K562 (cell line): ENCODE measurements around the gene PRR19. TPM values are rescaled to one million over a fixed set of nuclear protein-coding genes. Genes with fewer than 3 reads are reported as not detected.

ENCODE experiments used
- ATAC-seq: fragments of 200-7000 bp; cut with Tn5 transposase; 3 replicates; pipeline ENCODE4 v1.9.1; 2020; ENCODE audit warnings: moderate library complexity
- BruUV-seq: library from RNA; stranded (reverse); fragments of 400-500 nt; replicated peaks from 2 replicates; lab custom pipeline; 2021; lab: Mats Ljungman, UMichigan
- CTCF ChIA-PET: fragments of 300-600 bp; formaldehyde crosslinking; extraction: SDS; loops from one replicate; lab custom pipeline; 2021; ENCODE audit warnings: low intra/inter-chr PET ratio; lab: Yijun Ruan, JAX
- POLR2A ChIA-PET: fragments of 300-600, 350-650 bp; sonication (Branson Sonifier 250); formaldehyde crosslinking; extraction: SDS; loops from one replicate; lab custom pipeline; 2021; ENCODE audit warnings: antibody characterized with exemption, inconsistent platforms; lab: Yijun Ruan, JAX
- DNase-seq, 4 experiments: peaks; one replicate each; pipeline versions ENCODE4 v3.0.0 to v3.0.0-alpha.2; 2011 to 2018; ENCODE audit warnings: low spot score in 3 of 4, mixed read lengths in 3 of 4; ENCODE audit errors: extremely low read depth in 1 of 4
- FAIRE-seq: peaks from 2 replicates; lab custom pipeline; 2011; peaks lifted over from hg19 to GRCh38; lab: Jason Lieb, UNC
- H2AFZ ChIP-seq: 2 replicates; pipeline ENCODE4 v1.6.0; 2011; ENCODE audit warnings: low read depth, low read length, control low read depth, inconsistent platforms
- H3K27ac ChIP-seq: fragments of 200-600 bp; 3 replicates; pipeline ENCODE4 v1.8.0; 2011; ENCODE audit warnings: low read depth, mild to moderate bottlenecking, control low read depth, inconsistent platforms, low read length, moderate library complexity, mixed read lengths; ENCODE audit errors: extremely low read depth
- H3K27me3 ChIP-seq, 2 experiments: fragments of 300-600 bp in 1 of 2; 2 replicates in 1 of 2; 3 replicates in 1 of 2; pipeline versions ENCODE4 v1.6.0 to v1.8.0; 2011; ENCODE audit warnings: inconsistent platforms in 2 of 2, low read length in 2 of 2, mild to moderate bottlenecking in 1 of 2, mixed read lengths in 1 of 2, moderate library complexity in 1 of 2; ENCODE audit not compliant: control insufficient read depth in 2 of 2, insufficient read depth in 2 of 2
- H3K36me3 ChIP-seq: fragments of 300-600 bp; 3 replicates; pipeline ENCODE4 v1.8.0; 2011; ENCODE audit warnings: mild to moderate bottlenecking, low read length, inconsistent platforms; ENCODE audit not compliant: control insufficient read depth, insufficient read depth
- H3K4me1 ChIP-seq, 2 experiments: fragments of 200-600 bp in 1 of 2; replicated peaks in 1 of 2; 2 replicates in 1 of 2; 3 replicates in 1 of 2; pipeline versions ENCODE4 v1.5.1 to v1.8.0; 2011; ENCODE audit warnings: inconsistent platforms in 2 of 2, low read length in 2 of 2, mild to moderate bottlenecking in 1 of 2, mixed read lengths in 1 of 2, moderate library complexity in 1 of 2; ENCODE audit not compliant: control insufficient read depth in 2 of 2, insufficient read depth in 2 of 2
- H3K4me2 ChIP-seq: 2 replicates; pipeline ENCODE4 v1.6.1; 2011; ENCODE audit warnings: low read length, control low read depth, inconsistent platforms, mixed read lengths; ENCODE audit not compliant: insufficient read depth
- H3K4me3 ChIP-seq: fragments of 200-600 bp; sonication (generic), shearing (Covaris generic); 2 replicates; pipeline ENCODE4 v1.5.1; 2016; ENCODE audit warnings: control low read depth, inconsistent platforms
- H3K79me2 ChIP-seq: fragments of 200-600 bp; 3 replicates; pipeline ENCODE4 v1.8.0; 2011; ENCODE audit warnings: low read length, inconsistent platforms; ENCODE audit not compliant: control insufficient read depth, insufficient read depth
- H3K9ac ChIP-seq, 2 experiments: 2 replicates each; pipeline versions ENCODE4 v1.6.0 to v1.6.1; 2011; ENCODE audit warnings: low read depth in 2 of 2, low read length in 2 of 2, control low read depth in 1 of 2, inconsistent platforms in 1 of 2, mild to moderate bottlenecking in 1 of 2, mixed read lengths in 1 of 2; ENCODE audit not compliant: insufficient read depth in 1 of 2
- H3K9me1 ChIP-seq: one replicate; pipeline ENCODE4 v1.6.0; 2011; ENCODE audit warnings: inconsistent platforms, mild to moderate bottlenecking, low read length, moderate library complexity; ENCODE audit not compliant: control insufficient read depth, insufficient read depth
- H3K9me3 ChIP-seq: replicated peaks from 2 replicates; pipeline ENCODE4 v1.5.1; 2011; ENCODE audit warnings: low read depth, low read length, inconsistent platforms; ENCODE audit not compliant: control insufficient read depth, insufficient read depth
- H4K20me1 ChIP-seq: replicated peaks from 2 replicates; pipeline ENCODE4 v1.6.1; 2011; ENCODE audit warnings: low read length, inconsistent platforms, mixed read lengths; ENCODE audit not compliant: control insufficient read depth, insufficient read depth
- BCL6 ChIP-seq: fragments of 250-450 bp; sonication (Bioruptor Pico); IDR thresholded peaks from 2 replicates; pipeline ENCODE4 v1.4.0; 2020
- BRD4 ChIP-seq: fragments of 200-600 bp; sonication (generic); IDR thresholded peaks from 2 replicates; pipeline ENCODE4 v1.6.1; 2017; ENCODE audit warnings: inconsistent platforms
- HMGN3 ChIP-seq: IDR thresholded peaks from 2 replicates; pipeline ENCODE4 v1.6.1; 2011; ENCODE audit warnings: borderline replicate concordance, low read depth, mild to moderate bottlenecking, mixed read lengths, low read length; ENCODE audit not compliant: insufficient read length; ENCODE audit errors: extremely low read depth
- HOXB6 ChIP-seq: fragments of 250-450 bp; sonication (Bioruptor Pico); IDR thresholded peaks from 2 replicates; pipeline ENCODE4 v1.5.1; 2022; ENCODE audit warnings: mild to moderate bottlenecking, borderline replicate concordance
- HSF4 ChIP-seq: fragments of 250-450 bp; sonication (Bioruptor Pico); IDR thresholded peaks from 2 replicates; pipeline ENCODE4 v2.1.2; 2022; ENCODE audit warnings: mild to moderate bottlenecking, moderate library complexity, borderline replicate concordance
- SMC3 ChIP-seq: conservative IDR thresholded peaks from 2 replicates; pipeline ENCODE4 v1.6.1; 2011; ENCODE audit warnings: low read depth, low read length, improper control_type of control experiment; ENCODE audit not compliant: insufficient read depth
- SRSF7 ChIP-seq: fragments of 200-400 bp; formaldehyde crosslinking; optimal IDR thresholded peaks from 2 replicates; pipeline ENCODE3; 2017; ENCODE audit warnings: mild to moderate bottlenecking, low read depth, low read length
- ZBTB7A ChIP-seq: IDR thresholded peaks from 2 replicates; pipeline ENCODE4 v1.6.1; 2011; ENCODE audit warnings: low read depth, mild to moderate bottlenecking, low read length, moderate library complexity, borderline replicate concordance; ENCODE audit not compliant: control insufficient read depth
- ZFX ChIP-seq: sonication (generic); formaldehyde crosslinking; IDR thresholded peaks from 2 replicates; pipeline ENCODE4 v1.8.0; 2022; ENCODE audit warnings: mild to moderate bottlenecking, missing genetic modification reagents, moderate library complexity
- ZNF324 ChIP-seq: fragments of 250-450 bp; sonication (Bioruptor Pico); IDR thresholded peaks from 2 replicates; pipeline ENCODE4 v1.4.0; 2020; ENCODE audit warnings: mild to moderate bottlenecking
- WGBS: fragments of 100-300 bp; shearing (Covaris generic); methylation state at CpG from one replicate; pipeline ENCODE4 v1.1.6; 2016; ENCODE audit warnings: low coverage, mixed read lengths; ENCODE audit not compliant: insufficient coverage; ENCODE audit errors: missing lambda C conversion rate; 5-methylcytosine and 5-hydroxymethylcytosine counted together
- in situ Hi-C: fragments of 300-500 bp; cut with MboI; formaldehyde crosslinking; loops from 4 replicates; pipeline ENCODE4 v1.15.0; 2018; ENCODE audit warnings: inconsistent platforms, mixed read lengths
- intact Hi-C: fragments of 100-400 bp; cut with micrococcal nuclease; formaldehyde crosslinking; loops from 2 replicates; pipeline ENCODE4 v1.14.2; 2022
- polyA plus RNA-seq, 8 experiments: library from polyadenylated mRNA; depleted of rRNA in 4 of 8; stranded (reverse) in 5 of 8; unstranded in 3 of 8; fragments of >200 nt; fragmentation: Nextera tagmentation in 2 of 8; fragmentation: Illumina TruSeq in 1 of 8; extraction: Ambion mirVana in 2 of 8; extraction: Trizol in 1 of 8; gene quantifications; 2 replicates each; pipeline versions ENCODE4 v1.2.1 to v1.2.3, GENCODE V29; 2011 to 2014; ENCODE audit warnings: inconsistent platforms in 1 of 8, missing spikeins in 1 of 8
- total RNA-seq, 7 experiments: library from RNA; depleted of rRNA in 6 of 7; stranded (reverse); fragments of >200 nt in 6 of 7; fragmentation: Illumina TruSeq in 2 of 7; extraction: Trizol in 2 of 7; gene quantifications; 2 replicates each; pipeline versions ENCODE4 v1.2.1 to v1.2.3, GENCODE V29; 2011 to 2021; ENCODE audit warnings: low replicate concordance in 1 of 7

The PRR19 gene
- total and polyA plus RNA-seq, 9 of the 15 experiments (the other 6 are each of a cell fraction or from before 2014, with no cell fraction given): 0.10 to 1.6 (median 0.54) TPM

- TF ChIP-seq ZBTB7A: peak; percentile 84
Observed at GRCh38 chr19:42343344-42344110, 41.6 kb downstream of the PRR19 start (continued).

GRCh38 chr19:42344336-42344893 lies 42.5 kb downstream of the PRR19 start:
- CTCF ChIA-PET: no interaction called here
- TF ChIP-seq SMC3 (no peak), BCL6 (CRISPR knock-in tag) (no peak), ZFX (CRISPR knock-in tag) (no peak), HSF4 (CRISPR knock-in tag) (no peak), BRD4 (no peak), SRSF7 (no peak), ZNF324 (CRISPR knock-in tag) (no peak), HMGN3 (no peak), HOXB6 (no peak)

More at GRCh38 chr19:42344336-42344893, 42.5 kb downstream of the PRR19 start:
- H3K9me1 ChIP-seq: no peaks in the 10 kb centered on the region
- H3K36me3 ChIP-seq: peaks cover 8% of the 10 kb centered on the region; the same call in 1 of the 3 replicates
- no peak overlapping the region; a peak in 1 of 4 replicates for H3K9ac ChIP-seq
- in situ Hi-C loops (no loop called here), intact Hi-C loops (no loop called here)
- H2AFZ ChIP-seq: no peak overlapping the region
- no peaks in the 10 kb centered on the region for H3K9me3 ChIP-seq
- H3K79me2 ChIP-seq: no peaks in the 10 kb centered on the region
- H3K4me2 ChIP-seq: no peak overlapping the region
- BruUV-seq: no TSS peak
- POLR2A ChIA-PET: no interaction called here
- no peaks in the 10 kb centered on the region for H4K20me1 ChIP-seq
- 84% methylated on average over 14 of the region's 18 CpGs for WGBS
- H3K27ac ChIP-seq: no peak overlapping the region
- peaks cover 0 to 8% of the 10 kb centered on the region in 2 experiments; a peak in 1 of 5 replicates for H3K4me1 ChIP-seq
- FAIRE-seq (no peak), ATAC-seq (no peak), DNase-seq (no peak)
- no peak overlapping the region for H3K4me3 ChIP-seq
- H3K27me3 ChIP-seq: no peaks in the 10 kb centered on the region
